Activated naive CD4-positive, alpha-beta T cell treated with anti-CD3 and anti-CD28 coated beads for 36 hours (primary cell): ENCODE results near the gene NF2. TPM values are rescaled to one million over a fixed set of nuclear protein-coding genes. Genes with fewer than 3 reads are reported as not detected.
"Not testable (repeated sequence)": the region's sequence is repeated elsewhere in the genome, so short reads cannot be mapped to it uniquely, and the experiment has no call there.

Experiments
- CTCF ChIA-PET: fragments of 350-600 bp; sonication (Branson Sonifier 250); formaldehyde crosslinking; loops from one replicate; lab custom pipeline; 2021; ENCODE audit warnings: antibody characterized with exemption; lab: Charles Lee
- DNase-seq: peaks from one replicate; pipeline ENCODE4 v3.0.0-alpha.2; 2020
- H3K27ac Mint-ChIP-seq: one replicate; pipeline ENCODE4 v1.8.0; 2021; ENCODE audit warnings: mild to moderate bottlenecking, mixed read lengths
- H3K27me3 Mint-ChIP-seq: one replicate; pipeline ENCODE4 v1.8.0; 2021; ENCODE audit warnings: low read depth, mixed read lengths
- H3K36me3 Mint-ChIP-seq: one replicate; pipeline ENCODE4 v1.8.0; 2021; ENCODE audit warnings: low read depth, mixed read lengths
- H3K4me1 Mint-ChIP-seq: one replicate; pipeline ENCODE4 v1.8.0; 2021; ENCODE audit warnings: low read depth, mixed read lengths
- H3K4me3 Mint-ChIP-seq: one replicate; pipeline ENCODE4 v1.8.0; 2021; ENCODE audit warnings: mild to moderate bottlenecking, moderate library complexity, mixed read lengths
- H3K9me3 Mint-ChIP-seq: one replicate; pipeline ENCODE4 v1.8.0; 2021; ENCODE audit warnings: mixed read lengths
- intact Hi-C: fragments of 100-400 bp; cut with micrococcal nuclease; formaldehyde crosslinking; loops from one replicate; pipeline ENCODE4 v1.15.1; 2023
- total RNA-seq, 2 experiments: library from RNA; stranded (reverse); gene quantifications; one replicate each; pipeline ENCODE4 v1.2.3, GENCODE V29; 2021

NF2 gene
- 10 to 100 TPM; 29.8 to 30.0 TPM for total RNA-seq

DNA sequence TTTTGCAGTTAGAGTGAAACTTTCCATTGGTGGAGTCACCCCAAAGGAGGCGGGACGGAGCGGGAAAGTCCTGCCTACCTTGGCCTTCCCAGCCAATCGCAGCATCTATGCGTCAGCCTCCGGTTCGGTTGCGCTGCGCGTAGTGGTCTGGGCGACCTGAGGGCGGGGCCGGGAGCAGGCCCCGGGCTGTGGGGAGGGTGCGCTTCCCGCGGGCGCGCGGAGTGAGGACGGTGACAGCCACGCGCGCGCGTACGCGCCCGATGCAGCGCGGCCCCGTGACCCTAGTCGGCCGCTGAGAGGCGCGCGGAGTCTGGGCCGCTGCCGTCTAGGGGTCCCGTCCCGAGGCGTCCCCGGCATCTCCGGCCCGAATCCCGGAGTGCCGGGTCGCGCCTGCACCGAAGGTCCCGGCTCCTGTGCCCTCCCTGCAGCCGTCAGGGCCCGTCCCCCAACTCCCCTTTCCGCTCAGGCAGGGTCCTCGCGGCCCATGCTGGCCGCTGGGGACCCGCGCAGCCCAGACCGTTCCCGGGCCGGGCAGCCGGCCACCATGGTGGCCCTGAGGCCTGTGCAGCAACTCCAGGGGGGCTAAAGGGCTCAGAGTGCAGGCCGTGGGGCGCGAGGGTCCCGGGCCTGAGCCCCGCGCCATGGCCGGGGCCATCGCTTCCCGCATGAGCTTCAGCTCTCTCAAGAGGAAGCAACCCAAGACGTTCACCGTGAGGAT is at the start of gene NF2:
Gene NF2 (plus strand): TSS at position 276 of the 718 bp plus-strand sequence. CDS start 366 bp downstream, at position 642.
- H3K4me1 Mint-ChIP-seq: peaks cover 22% of the 10 kb centered on the region
- peaks cover 3% of the 10 kb centered on the region for H3K36me3 Mint-ChIP-seq
- intact Hi-C loops: loop anchor here (1.0 to 10.0 kb wide), 9 partner anchors 13 to 661 kb away; partner anchors contain the start of genes ASCC2, MTMR3, NIPSNAP1 and OSM
- H3K9me3 Mint-ChIP-seq: no peaks in the 10 kb centered on the region
- H3K27ac Mint-ChIP-seq: peak within 1 kb of the TSS; percentile 97
- peak; percentile 99 for DNase-seq
- CTCF ChIA-PET: interaction anchor here (0.8 to 3.8 kb wide), 8 partner anchors 12 to 402 kb away, joined by 3 to 16 read pairs (median 6); no protein-coding TSS in a partner anchor
- H3K4me3 Mint-ChIP-seq: peak within 1 kb of the TSS; percentile 92
- no peaks in the 10 kb centered on the region for H3K27me3 Mint-ChIP-seq

GRCh38 chr22:29555065-29555644 is 48.3 kb upstream of the NF2 start:
- H3K4me3 Mint-ChIP-seq: peak overlapping the region; percentile 17
- H3K36me3 Mint-ChIP-seq: peaks cover 12% of the 10 kb centered on the region
- CTCF ChIA-PET: interaction anchor here (1.8 kb wide), 1 partner anchor 10 kb away, joined by 5 read pairs; no protein-coding TSS in a partner anchor
- H3K27me3 Mint-ChIP-seq: no peaks in the 10 kb centered on the region
- intact Hi-C loops: no loop called here
- no peaks in the 10 kb centered on the region for H3K9me3 Mint-ChIP-seq
- DNase-seq: no peak
- H3K4me1 Mint-ChIP-seq: peaks cover 21% of the 10 kb centered on the region
- H3K27ac Mint-ChIP-seq: no peak overlapping the region

DNA sequence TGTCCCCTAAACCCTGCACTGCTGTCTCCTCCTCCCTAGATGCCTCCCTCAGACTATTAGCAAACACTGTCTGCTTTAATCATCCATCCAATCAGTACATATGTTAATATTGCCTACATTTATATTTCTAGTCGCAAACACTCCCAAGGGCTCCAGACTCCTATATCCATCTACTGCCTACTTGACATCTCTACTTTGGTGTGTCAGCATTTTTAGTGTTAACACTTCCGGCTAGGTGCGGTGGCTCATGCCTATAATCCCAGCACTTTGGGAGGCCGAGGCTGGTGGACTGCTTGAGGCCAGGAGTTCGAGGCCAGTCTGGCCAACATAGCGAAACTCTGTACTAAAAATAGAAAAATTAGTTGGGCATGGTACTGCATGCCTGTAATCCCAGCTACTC is 44.4 kb upstream of the NF2 start:
- intact Hi-C loops: no loop called here
- Mint-ChIP-seq H3K36me3 (peaks cover 19% of the 10 kb centered on the region), H3K27ac (no peak overlapping the region)

GRCh38 chr22:29559853-29560252 is 43.6 kb upstream of the NF2 start:
- H3K36me3 Mint-ChIP-seq: peaks cover 21% of the 10 kb centered on the region
- DNase-seq: no peak
- intact Hi-C loops: no loop called here
- H3K27me3 Mint-ChIP-seq: no peaks in the 10 kb centered on the region
- no peaks in the 10 kb centered on the region for H3K4me1 Mint-ChIP-seq
- CTCF ChIA-PET: interaction anchor here (0.6 kb wide), 1 partner anchor 163 kb away, joined by 3 read pairs; no protein-coding TSS in a partner anchor
- H3K27ac Mint-ChIP-seq: no peak overlapping the region
- no peaks in the 10 kb centered on the region for H3K9me3 Mint-ChIP-seq
- no peak overlapping the region for H3K4me3 Mint-ChIP-seq

More for the DNA sequence above, 44.4 kb upstream of the NF2 start:
- Mint-ChIP-seq H3K4me1 (peaks cover 2% of the 10 kb centered on the region), H3K4me3 (no peak overlapping the region), H3K27me3 (no peaks in the 10 kb centered on the region), H3K9me3 (no peaks in the 10 kb centered on the region)
- no peak for DNase-seq
- CTCF ChIA-PET: interaction anchor here (0.6 kb wide), 1 partner anchor 162 kb away, joined by 3 read pairs; no protein-coding TSS in a partner anchor

GRCh38 chr22:29563652-29564460 is 39.6 kb upstream of the NF2 start:
- Mint-ChIP-seq H3K9me3 (no peaks in the 10 kb centered on the region), H3K4me3 (no peak overlapping the region), H3K27ac (no peak overlapping the region), H3K4me1 (no peaks in the 10 kb centered on the region), H3K27me3 (no peaks in the 10 kb centered on the region), H3K36me3 (peaks cover 28% of the 10 kb centered on the region)
- intact Hi-C loops: no loop called here
- DNase-seq: no peak
- CTCF ChIA-PET: interaction anchor here (1.7 to 1.9 kb wide), 2 partner anchors 9 to 10 kb away, joined by 4 to 5 read pairs; partner anchors contain the start of gene THOC5

- H3K9me3 Mint-ChIP-seq, DNase-seq, H3K27ac Mint-ChIP-seq, H3K4me1 Mint-ChIP-seq, H3K27me3 Mint-ChIP-seq, intact Hi-C loops, CTCF ChIA-PET, H3K4me3 Mint-ChIP-seq: not testable (repeated sequence)
- H3K36me3 Mint-ChIP-seq: peaks cover 26% of the 10 kb centered on the region
Observed at GRCh38 chr22:29566513-29566912, 36.9 kb upstream of the NF2 start.

DNA sequence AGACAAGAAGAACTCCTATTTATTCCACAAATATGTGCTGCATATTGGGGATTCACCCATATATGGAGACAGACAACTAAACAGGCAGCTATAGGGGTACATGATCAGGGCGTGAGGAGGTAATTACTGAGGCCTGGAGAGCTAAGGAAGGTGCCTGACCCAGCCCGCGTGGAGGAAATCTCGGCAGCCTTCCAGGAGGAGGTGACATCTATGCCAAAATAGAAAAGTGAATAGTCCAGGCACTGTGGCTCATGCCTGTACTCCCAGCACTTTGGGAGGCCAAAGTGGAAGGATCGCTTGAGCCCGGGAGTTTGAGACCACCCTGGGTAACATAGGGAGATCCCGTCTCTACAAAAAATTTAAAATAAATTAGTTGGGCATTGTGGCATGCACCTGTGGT is 36.1 kb upstream of the NF2 start:
- no peaks in the 10 kb centered on the region for H3K9me3 Mint-ChIP-seq
- H3K27ac Mint-ChIP-seq: no peak overlapping the region
- H3K36me3 Mint-ChIP-seq: peaks cover 19% of the 10 kb centered on the region
- CTCF ChIA-PET: no interaction called here
- intact Hi-C loops: no loop called here
- H3K27me3 Mint-ChIP-seq: no peaks in the 10 kb centered on the region
- H3K4me1 Mint-ChIP-seq: no peaks in the 10 kb centered on the region
- no peak overlapping the region for H3K4me3 Mint-ChIP-seq
- DNase-seq: no peak

DNA sequence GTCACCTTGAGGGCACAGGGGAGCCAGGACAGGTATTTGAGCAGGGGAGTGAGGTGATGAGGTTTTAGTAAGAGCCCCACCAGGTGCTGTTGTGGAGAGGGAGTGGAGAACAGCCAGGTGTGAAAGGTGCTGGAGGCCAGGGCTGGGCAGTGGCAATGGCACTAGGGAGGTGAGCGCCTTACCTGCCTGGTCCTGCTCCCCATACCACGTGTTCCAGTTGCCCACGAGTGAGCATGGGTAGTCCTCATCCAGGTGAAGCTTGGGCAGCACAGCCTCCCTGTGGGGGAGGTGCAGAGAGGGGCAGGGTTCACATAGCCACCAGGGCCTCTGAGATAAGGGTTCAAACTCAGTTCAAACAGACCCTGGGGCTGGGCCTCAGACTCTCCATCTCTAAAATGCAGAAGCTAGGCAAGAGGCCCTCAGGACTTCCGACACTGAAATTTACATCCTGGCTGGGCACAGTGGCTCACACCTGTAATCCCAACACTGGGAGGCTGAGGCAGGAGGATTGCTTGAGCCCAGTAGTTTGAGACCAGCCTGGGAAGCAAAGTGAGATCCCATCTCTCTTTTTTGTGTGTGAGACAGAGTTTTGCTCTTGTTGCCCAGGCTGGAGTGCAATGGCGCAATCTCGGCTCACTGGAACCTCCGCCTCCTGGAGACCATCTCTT is 34.3 kb upstream of the NF2 start:
- Mint-ChIP-seq H3K4me1 (no peaks in the 10 kb centered on the region), H3K27ac (no peak overlapping the region)
- intact Hi-C loops: no loop called here

GRCh38 chr22:29570456-29570855 is 33.0 kb upstream of the NF2 start:
- intact Hi-C loops: no loop called here
- CTCF ChIA-PET: interaction anchor here (1.0 kb wide), 1 partner anchor 13 kb away, joined by 3 read pairs; no protein-coding TSS in a partner anchor
- Mint-ChIP-seq H3K27ac (no peak overlapping the region), H3K4me1 (no peaks in the 10 kb centered on the region), H3K4me3 (no peak overlapping the region), H3K9me3 (no peaks in the 10 kb centered on the region), H3K36me3 (peaks cover 14% of the 10 kb centered on the region), H3K27me3 (no peaks in the 10 kb centered on the region)
- no peak for DNase-seq

More for the DNA sequence above, 34.3 kb upstream of the NF2 start:
- H3K9me3 Mint-ChIP-seq: no peaks in the 10 kb centered on the region
- H3K4me3 Mint-ChIP-seq: no peak overlapping the region
- CTCF ChIA-PET: interaction anchor here (0.7 kb wide), 1 partner anchor 57 kb away, joined by 3 read pairs; no protein-coding TSS in a partner anchor
- no peaks in the 10 kb centered on the region for H3K27me3 Mint-ChIP-seq
- DNase-seq: no peak
- H3K36me3 Mint-ChIP-seq: peaks cover 17% of the 10 kb centered on the region

DNA sequence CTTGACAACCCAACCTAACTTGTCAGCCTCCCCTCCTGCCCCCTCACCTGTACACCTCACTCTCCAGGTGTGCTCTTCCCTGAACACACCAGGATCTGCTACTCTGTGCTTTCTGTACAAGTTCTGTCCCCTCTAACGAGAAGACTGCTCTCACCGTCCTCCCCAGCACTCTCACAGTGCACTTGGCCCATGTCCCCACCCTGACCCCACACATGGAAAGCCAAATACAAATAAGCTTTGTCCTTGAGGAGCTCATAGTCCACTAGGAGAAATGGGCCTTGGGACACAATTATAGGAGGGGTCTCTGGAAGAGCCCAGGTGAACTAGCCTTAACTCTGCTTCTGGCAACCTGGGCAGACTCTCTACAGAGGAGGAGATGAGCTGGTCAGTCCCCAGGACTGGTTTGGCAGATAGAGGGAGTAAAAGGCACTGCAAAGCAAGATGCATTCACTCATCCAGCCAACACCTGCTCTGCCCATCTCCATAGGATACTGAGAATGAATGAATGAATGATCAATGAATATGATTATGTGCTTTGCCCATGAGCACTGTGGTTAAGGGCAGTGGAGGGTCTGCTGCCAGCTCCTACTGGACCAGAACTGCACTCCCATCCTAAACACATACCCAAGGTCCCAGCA is 32.4 kb upstream of the NF2 start:
- no peaks in the 10 kb centered on the region for H3K27me3 Mint-ChIP-seq
- H3K36me3 Mint-ChIP-seq: peaks cover 12% of the 10 kb centered on the region
- no peaks in the 10 kb centered on the region for H3K9me3 Mint-ChIP-seq
- CTCF ChIA-PET: interaction anchor here (1.0 kb wide), 1 partner anchor 13 kb away, joined by 3 read pairs; no protein-coding TSS in a partner anchor
- intact Hi-C loops: no loop called here
- H3K4me1 Mint-ChIP-seq: no peaks in the 10 kb centered on the region
- no peak overlapping the region for H3K4me3 Mint-ChIP-seq
- no peak overlapping the region for H3K27ac Mint-ChIP-seq
- no peak for DNase-seq

DNA sequence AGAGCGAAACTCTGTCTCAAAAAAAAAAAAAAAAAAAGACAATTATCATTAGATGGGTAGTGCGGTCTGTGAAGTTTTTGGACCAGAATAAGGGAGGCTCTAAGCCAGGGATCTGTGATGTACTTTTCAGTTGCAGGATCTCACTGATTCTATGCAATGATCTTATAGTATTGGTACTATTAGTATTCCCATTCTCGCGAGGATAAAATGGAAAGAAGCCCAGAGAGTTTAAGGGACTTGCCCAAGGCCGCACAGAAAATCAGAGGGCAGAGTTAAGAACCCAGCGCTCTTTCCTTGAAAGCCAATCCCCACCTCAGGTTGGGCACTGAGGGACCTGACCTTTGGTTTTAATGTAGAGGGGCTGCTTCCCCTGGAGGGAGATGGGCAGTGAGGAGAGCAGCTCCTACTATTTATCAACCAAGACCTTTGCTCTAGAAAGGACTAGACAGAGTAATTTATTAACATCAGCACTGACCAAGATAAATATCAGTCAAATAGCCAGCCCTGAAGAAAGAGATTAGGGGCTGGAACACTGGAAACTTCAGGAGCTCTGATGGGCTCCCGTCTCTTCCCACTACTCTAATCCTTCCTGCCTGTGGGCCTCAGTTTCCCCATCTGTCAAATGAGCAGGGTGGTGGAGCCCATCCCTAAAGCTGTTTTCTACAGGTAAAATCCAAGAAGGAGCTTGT is 28.5 kb upstream of the NF2 start:
- intact Hi-C loops: no loop called here

More for the DNA sequence above, 28.5 kb upstream of the NF2 start:
- no peaks in the 10 kb centered on the region for H3K9me3 Mint-ChIP-seq
- no peak overlapping the region for H3K4me3 Mint-ChIP-seq
- CTCF ChIA-PET: interaction anchor here (0.7 kb wide), 1 partner anchor 11 kb away, joined by 3 read pairs; no protein-coding TSS in a partner anchor
- no peak overlapping the region for H3K27ac Mint-ChIP-seq
- H3K4me1 Mint-ChIP-seq: peaks cover 4% of the 10 kb centered on the region
- H3K27me3 Mint-ChIP-seq: no peaks in the 10 kb centered on the region
- peaks cover 3% of the 10 kb centered on the region for H3K36me3 Mint-ChIP-seq
- no peak for DNase-seq
